Measurements from ENCODE around the gene BMP2K. TPM values are rescaled to one million over a fixed set of nuclear protein-coding genes. Genes with fewer than 3 reads are reported as not detected.
A peak's percentile ranks its signal among the peaks of the same experiment; 100 is the strongest.

The BMP2K gene
- total RNA-seq, 1 donor = 85.1 TPM

GRCh38 chr4:78763251-78763650 is 12.9 kb upstream of the BMP2K start:
- no peak overlapping the region for H3K4me3 ChIP-seq (ENCODE audit: low read depth, low read length)
- TF ChIP-seq, protein P1, sequence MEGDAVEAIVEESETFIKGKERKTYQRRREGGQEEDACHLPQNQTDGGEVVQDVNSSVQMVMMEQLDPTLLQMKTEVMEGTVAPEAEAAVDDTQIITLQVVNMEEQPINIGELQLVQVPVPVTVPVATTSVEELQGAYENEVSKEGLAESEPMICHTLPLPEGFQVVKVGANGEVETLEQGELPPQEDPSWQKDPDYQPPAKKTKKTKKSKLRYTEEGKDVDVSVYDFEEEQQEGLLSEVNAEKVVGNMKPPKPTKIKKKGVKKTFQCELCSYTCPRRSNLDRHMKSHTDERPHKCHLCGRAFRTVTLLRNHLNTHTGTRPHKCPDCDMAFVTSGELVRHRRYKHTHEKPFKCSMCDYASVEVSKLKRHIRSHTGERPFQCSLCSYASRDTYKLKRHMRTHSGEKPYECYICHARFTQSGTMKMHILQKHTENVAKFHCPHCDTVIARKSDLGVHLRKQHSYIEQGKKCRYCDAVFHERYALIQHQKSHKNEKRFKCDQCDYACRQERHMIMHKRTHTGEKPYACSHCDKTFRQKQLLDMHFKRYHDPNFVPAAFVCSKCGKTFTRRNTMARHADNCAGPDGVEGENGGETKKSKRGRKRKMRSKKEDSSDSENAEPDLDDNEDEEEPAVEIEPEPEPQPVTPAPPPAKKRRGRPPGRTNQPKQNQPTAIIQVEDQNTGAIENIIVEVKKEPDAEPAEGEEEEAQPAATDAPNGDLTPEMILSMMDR (IDR thresholded peaks at IDR 0.05; ENCODE audit: insufficient read depth, low read length) = no peak
- no peak for DNase-seq (ENCODE audit: low read depth)

DNA sequence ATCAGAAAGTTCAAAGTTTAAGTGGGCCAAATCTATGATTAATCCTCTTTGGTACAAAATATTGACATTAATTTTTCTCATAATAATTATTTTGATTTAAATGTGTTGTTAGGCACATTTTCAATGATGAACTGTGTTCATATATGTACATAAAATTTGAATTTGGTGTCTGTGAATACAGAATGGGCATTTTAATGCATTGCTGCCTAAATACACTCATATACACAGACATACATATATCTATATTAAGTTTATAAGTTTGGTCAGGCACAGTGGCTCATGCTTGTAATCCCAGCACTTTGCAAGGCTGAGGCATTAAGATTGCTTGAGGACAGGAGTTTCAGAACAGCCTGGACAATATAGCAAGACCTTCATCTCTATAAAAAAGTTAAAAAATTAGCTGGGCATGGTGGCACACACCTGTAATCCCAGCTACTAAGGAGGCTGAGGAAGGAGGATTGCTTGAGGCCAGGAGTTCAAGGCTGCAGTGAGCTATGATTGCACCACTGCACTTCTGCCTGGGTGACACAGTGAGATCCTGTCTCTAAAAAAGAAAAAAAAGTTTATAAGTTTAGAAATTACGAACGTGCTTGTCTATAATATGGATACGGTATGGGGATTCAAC is 12.3 kb upstream of the BMP2K start:
- no peak for DNase-seq (ENCODE audit: low read depth)
- TF ChIP-seq, protein P1 (IDR thresholded peaks at IDR 0.05; ENCODE audit: insufficient read depth, low read length) = no peak

DNA sequence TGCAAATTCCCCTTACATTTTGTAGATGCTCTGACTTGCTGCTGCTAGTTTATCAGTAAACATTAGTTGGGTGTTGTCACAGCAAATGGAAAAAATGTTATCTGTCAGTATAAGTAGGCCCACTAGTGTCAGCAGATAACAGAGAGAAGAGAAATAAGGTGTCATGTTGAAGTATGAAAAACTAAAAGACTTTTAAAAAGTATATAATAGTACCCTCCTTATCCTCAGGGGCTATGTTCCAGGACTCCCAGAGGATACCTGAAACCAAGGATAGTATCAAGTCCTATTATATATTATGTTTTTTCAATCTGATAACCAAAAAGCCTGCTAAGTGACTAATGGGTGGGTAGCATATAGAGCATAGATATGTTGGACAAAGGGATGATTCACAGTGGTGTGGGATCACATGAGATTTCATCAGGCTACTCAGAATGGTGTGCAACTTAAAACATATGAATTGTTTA is 11.6 kb upstream of the BMP2K start:
- TF ChIP-seq, protein P1 (IDR thresholded peaks at IDR 0.05; ENCODE audit: insufficient read depth, low read length) = no peak
- no peak overlapping the region for H3K4me3 ChIP-seq (ENCODE audit: low read depth, low read length)
- peak; percentile 73 for DNase-seq (ENCODE audit: low read depth)

More for the DNA sequence above, 12.3 kb upstream of the BMP2K start:
- H3K4me3 ChIP-seq (ENCODE audit: low read depth, low read length) = no peak overlapping the region

GRCh38 chr4:78765432-78766006 is 10.6 kb upstream of the BMP2K start:
- H3K4me3 ChIP-seq (ENCODE audit: low read depth, low read length) = no peak overlapping the region
- TF ChIP-seq, protein P1 (IDR thresholded peaks at IDR 0.05; ENCODE audit: insufficient read depth, low read length) = no peak
- no peak for DNase-seq (ENCODE audit: low read depth)

DNA sequence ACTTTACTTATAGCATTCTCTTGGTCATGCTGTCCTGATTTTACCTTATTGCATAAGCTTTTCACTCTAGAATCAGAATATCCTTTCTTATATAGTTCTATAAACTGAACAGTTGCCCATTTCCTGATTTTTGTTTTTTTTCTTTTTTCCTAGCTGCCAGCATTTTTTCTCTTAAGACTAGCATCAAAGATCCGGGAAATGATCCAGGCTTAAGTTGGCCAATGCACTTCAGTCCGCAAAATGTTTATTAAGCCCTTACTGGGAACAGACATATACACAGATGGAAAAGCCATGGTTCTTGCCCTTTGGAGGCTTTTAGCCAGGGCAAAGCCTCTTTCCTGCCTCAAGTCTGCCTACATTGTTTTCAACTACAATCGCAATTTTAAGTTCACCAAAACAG is 10.1 kb upstream of the BMP2K start:
- peak; percentile 96 for DNase-seq (ENCODE audit: low read depth)
- no peak overlapping the region for H3K4me3 ChIP-seq (ENCODE audit: low read depth, low read length)
- TF ChIP-seq, protein P1 (IDR thresholded peaks at IDR 0.05; ENCODE audit: insufficient read depth, low read length) = no peak

DNA sequence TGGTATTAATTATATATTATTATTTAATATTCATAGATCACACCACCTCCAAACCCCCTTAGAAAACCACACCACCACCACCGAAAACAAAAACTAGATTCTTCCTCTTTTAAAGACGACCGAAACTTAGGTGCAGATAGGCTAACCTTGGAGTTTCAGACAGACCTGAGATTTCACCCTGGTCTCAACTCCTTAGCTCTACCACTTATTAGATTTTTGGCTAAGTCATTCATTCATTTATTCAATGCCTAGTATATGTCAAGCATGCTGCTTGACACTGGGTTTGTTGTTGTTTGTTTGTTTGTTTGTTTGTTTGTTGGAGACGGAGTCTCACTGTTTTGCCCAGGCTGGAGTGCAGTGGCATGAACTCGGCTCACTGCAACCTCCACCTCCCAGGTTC is 9.5 kb upstream of the BMP2K start:
- DNase-seq (ENCODE audit: low read depth) = no peak
- no peak overlapping the region for H3K4me3 ChIP-seq (ENCODE audit: low read depth, low read length)
- TF ChIP-seq, protein P1 (IDR thresholded peaks at IDR 0.05; ENCODE audit: insufficient read depth, low read length) = no peak

Measured in fibroblast of the aortic adventitia (primary cell).